ENCODE data around the gene FGF11.

DNA sequence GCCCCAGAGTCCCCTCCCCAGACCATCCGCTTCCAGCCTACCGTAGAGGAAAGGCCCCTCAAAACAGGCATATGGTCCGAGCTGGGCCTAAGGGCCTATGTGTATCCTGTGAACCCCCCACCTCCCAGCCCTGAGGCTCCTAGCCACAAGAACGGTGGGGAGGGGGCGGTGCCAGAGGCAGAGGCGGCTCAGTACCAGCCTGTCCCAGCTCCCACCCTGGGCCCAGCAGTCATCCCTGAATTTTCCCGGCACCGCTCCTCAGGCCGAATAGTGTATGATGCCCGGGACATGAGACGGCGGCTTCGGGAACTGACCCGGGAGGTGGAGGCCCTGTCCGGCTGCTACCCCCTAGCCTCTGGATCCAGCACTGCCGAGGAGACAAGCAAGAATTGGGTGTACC is 18.1 kb upstream of the FGF11 start:
- TF ChIP-seq, protein P1, sequence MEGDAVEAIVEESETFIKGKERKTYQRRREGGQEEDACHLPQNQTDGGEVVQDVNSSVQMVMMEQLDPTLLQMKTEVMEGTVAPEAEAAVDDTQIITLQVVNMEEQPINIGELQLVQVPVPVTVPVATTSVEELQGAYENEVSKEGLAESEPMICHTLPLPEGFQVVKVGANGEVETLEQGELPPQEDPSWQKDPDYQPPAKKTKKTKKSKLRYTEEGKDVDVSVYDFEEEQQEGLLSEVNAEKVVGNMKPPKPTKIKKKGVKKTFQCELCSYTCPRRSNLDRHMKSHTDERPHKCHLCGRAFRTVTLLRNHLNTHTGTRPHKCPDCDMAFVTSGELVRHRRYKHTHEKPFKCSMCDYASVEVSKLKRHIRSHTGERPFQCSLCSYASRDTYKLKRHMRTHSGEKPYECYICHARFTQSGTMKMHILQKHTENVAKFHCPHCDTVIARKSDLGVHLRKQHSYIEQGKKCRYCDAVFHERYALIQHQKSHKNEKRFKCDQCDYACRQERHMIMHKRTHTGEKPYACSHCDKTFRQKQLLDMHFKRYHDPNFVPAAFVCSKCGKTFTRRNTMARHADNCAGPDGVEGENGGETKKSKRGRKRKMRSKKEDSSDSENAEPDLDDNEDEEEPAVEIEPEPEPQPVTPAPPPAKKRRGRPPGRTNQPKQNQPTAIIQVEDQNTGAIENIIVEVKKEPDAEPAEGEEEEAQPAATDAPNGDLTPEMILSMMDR (IDR thresholded peaks at IDR 0.05 in 4 of 5, conservative IDR thresholded peaks at IDR 0.05 in 1 of 5), result no peak
- TF ChIP-seq POLR2A (IDR thresholded peaks at IDR 0.05), result no peak

Measured in gastrocnemius medialis (tissue), 4 donors.